Measurements from ENCODE around the gene ZNF462.
A peak's percentile ranks its signal among the peaks of the same experiment; 100 is the strongest.

Gene ZNF462

GRCh38 chr9:106862821-106863720 lies at the start of gene ZNF462:
Gene ZNF462 (plus strand): TSS chr9:106863166. CDS start chr9:106923384, 60,218 bp downstream.
- no peak for DNase-seq (ENCODE audit: low read depth)
- H3K4me3 ChIP-seq (ENCODE audit: control insufficient read depth, low read depth, low read length): peak within 1 kb of the TSS; percentile 88
- TF ChIP-seq CTCF (IDR thresholded peaks at IDR 0.05; ENCODE audit: control insufficient read depth, insufficient read depth, low read depth, low read length, missing control alignments): peak; percentile 20

- no peak for DNase-seq (ENCODE audit: low read depth)
- no peak overlapping the region for H3K4me3 ChIP-seq (ENCODE audit: control insufficient read depth, low read depth, low read length)
- no peak for TF ChIP-seq CTCF (IDR thresholded peaks at IDR 0.05; ENCODE audit: control insufficient read depth, insufficient read depth, low read depth, low read length, missing control alignments)
Observed at GRCh38 chr9:106816524-106816923, 46.4 kb upstream of the ZNF462 start.

GRCh38 chr9:106818034-106818433 lies 44.9 kb upstream of the ZNF462 start:
- no peak overlapping the region for H3K4me3 ChIP-seq (ENCODE audit: control insufficient read depth, low read depth, low read length)
- DNase-seq (ENCODE audit: low read depth): no peak
- no peak for TF ChIP-seq CTCF (IDR thresholded peaks at IDR 0.05; ENCODE audit: control insufficient read depth, insufficient read depth, low read depth, low read length, missing control alignments)

- DNase-seq (ENCODE audit: low read depth): no peak
Observed at GRCh38 chr9:106820866-106821265, 42.1 kb upstream of the ZNF462 start.

GRCh38 chr9:106828070-106828469 lies 34.9 kb upstream of the ZNF462 start:
- TF ChIP-seq CTCF (IDR thresholded peaks at IDR 0.05; ENCODE audit: control insufficient read depth, insufficient read depth, low read depth, low read length, missing control alignments): no peak

More at GRCh38 chr9:106820866-106821265, 42.1 kb upstream of the ZNF462 start:
- no peak for TF ChIP-seq CTCF (IDR thresholded peaks at IDR 0.05; ENCODE audit: control insufficient read depth, insufficient read depth, low read depth, low read length, missing control alignments)
- H3K4me3 ChIP-seq (ENCODE audit: control insufficient read depth, low read depth, low read length): no peak overlapping the region

GRCh38 chr9:106828965-106829364 lies 34.0 kb upstream of the ZNF462 start:
- no peak overlapping the region for H3K4me3 ChIP-seq (ENCODE audit: control insufficient read depth, low read depth, low read length)
- no peak for DNase-seq (ENCODE audit: low read depth)
- no peak for TF ChIP-seq CTCF (IDR thresholded peaks at IDR 0.05; ENCODE audit: control insufficient read depth, insufficient read depth, low read depth, low read length, missing control alignments)

More at GRCh38 chr9:106828070-106828469, 34.9 kb upstream of the ZNF462 start:
- DNase-seq (ENCODE audit: low read depth): no peak
- no peak overlapping the region for H3K4me3 ChIP-seq (ENCODE audit: control insufficient read depth, low read depth, low read length)

Data from AG09309 (cell line).